B cell (primary cell): ENCODE data around the gene ZNF335. TPM values are rescaled to one million over a fixed set of nuclear protein-coding genes. Genes with fewer than 3 reads are reported as not detected.

Source experiments
- ATAC-seq: fragments of 200-7000 bp; cut with Tn5 transposase; one replicate; pipeline ENCODE4 v1.10.0; 2021; ENCODE audit warnings: low read depth, mild to moderate bottlenecking, moderate number of reproducible peaks, moderate library complexity
- CTCF ChIA-PET: fragments of 350-600 bp; sonication (Branson Sonifier 250); formaldehyde crosslinking; loops from one replicate; lab custom pipeline; 2021; ENCODE audit warnings: antibody characterized with exemption, inconsistent platforms; lab: Charles Lee
- POLR2A ChIA-PET: fragments of 350-600 bp; sonication (Branson Sonifier 250); formaldehyde crosslinking; loops from one replicate; lab custom pipeline; 2021; ENCODE audit warnings: antibody characterized with exemption; lab: Charles Lee
- DNase-seq: peaks from one replicate; pipeline ENCODE4 v3.0.0; 2013
- H2AFZ ChIP-seq: 2 replicates; pipeline ENCODE4 v1.6.1; 2012; ENCODE audit warnings: mild to moderate bottlenecking, low read depth, low read length; ENCODE audit not compliant: insufficient read depth, poor library complexity, severe bottlenecking
- H3K27ac ChIP-seq, 2 donors: 1 replicate in 1 of 2; 2 replicates in 1 of 2; pipeline ENCODE4 v1.5.1; 2012 to 2013; ENCODE audit warnings: low read length in 2 of 2, mild to moderate bottlenecking in 2 of 2, moderate library complexity in 1 of 2
- H3K27me3 ChIP-seq, 4 experiments: fragments of 200-600 bp in 1 of 4; sonication (generic) in 1 of 4; replicated peaks in 1 of 4; 1 replicate in 2 of 4; 2 replicates in 2 of 4; pipeline versions ENCODE4 v1.6.1 to v1.7.0; 2013 to 2016; ENCODE audit warnings: low read length in 3 of 4, mild to moderate bottlenecking in 2 of 4, mixed read lengths in 1 of 4, moderate library complexity in 1 of 4; ENCODE audit not compliant: insufficient read depth in 4 of 4, control insufficient read depth in 3 of 4; ENCODE audit errors: control extremely low read depth in 1 of 4
- H3K36me3 ChIP-seq, 2 experiments: replicated peaks in 1 of 2; 1 replicate in 1 of 2; 2 replicates in 1 of 2; pipeline versions ENCODE4 v1.6.1 to v1.7.1; 2013; ENCODE audit warnings: low read length in 1 of 2; ENCODE audit not compliant: insufficient read depth in 2 of 2, control insufficient read depth in 1 of 2; ENCODE audit errors: control extremely low read depth in 1 of 2, extremely low read depth in 1 of 2
- H3K4me1 ChIP-seq, 2 donors: fragments of 200-600 bp in 1 of 2; sonication (generic) in 1 of 2; 1 replicate in 1 of 2; 2 replicates in 1 of 2; pipeline versions ENCODE4 v1.5.1 to v1.6.1; 2013 to 2017; ENCODE audit warnings: low read length in 2 of 2; ENCODE audit not compliant: control insufficient read depth in 2 of 2, insufficient read depth in 2 of 2
- H3K4me2 ChIP-seq: replicated peaks from 2 replicates; pipeline ENCODE3; 2012; ENCODE audit warnings: mild to moderate bottlenecking, low read depth, low read length; ENCODE audit not compliant: poor library complexity, severe bottlenecking
- H3K4me3 ChIP-seq, 5 experiments: fragments of 200-600 bp in 1 of 5; sonication (generic) in 1 of 5; 1 replicate in 3 of 5; 2 replicates in 2 of 5; pipeline versions ENCODE4 v1.5.1 to v1.7.0; 2011 to 2016; ENCODE audit warnings: low read length in 4 of 5, mild to moderate bottlenecking in 4 of 5, low read depth in 2 of 5, control low read depth in 1 of 5, moderate library complexity in 1 of 5; ENCODE audit not compliant: insufficient read depth in 1 of 5; ENCODE audit errors: control extremely low read depth in 1 of 5, extremely low read depth in 1 of 5
- H3K79me2 ChIP-seq: fragments of 200-600 bp; sonication (generic); one replicate; pipeline ENCODE4 v1.6.0; 2016; ENCODE audit warnings: low read length; ENCODE audit not compliant: control insufficient read depth, insufficient read depth
- H3K9ac ChIP-seq: fragments of 200-600 bp; sonication (generic); 2 replicates; pipeline ENCODE4 v1.6.1; 2017; ENCODE audit warnings: mild to moderate bottlenecking, low read length, moderate library complexity
- H3K9me3 ChIP-seq, 3 donors: one replicate each; pipeline versions ENCODE4 v1.6.1 to v1.7.1; 2013; ENCODE audit warnings: low read length in 2 of 3; ENCODE audit not compliant: control insufficient read depth in 2 of 3, insufficient read depth in 1 of 3; ENCODE audit errors: control extremely low read depth in 1 of 3
- H4K20me1 ChIP-seq: 2 replicates; pipeline ENCODE4 v1.6.0; 2012; ENCODE audit warnings: mild to moderate bottlenecking, low read length; ENCODE audit not compliant: insufficient read depth, control insufficient read depth, poor library complexity, severe bottlenecking
- H3K27ac Mint-ChIP-seq: one replicate; pipeline ENCODE4 v1.8.0; 2021; ENCODE audit warnings: mixed read lengths
- H3K27me3 Mint-ChIP-seq: one replicate; pipeline ENCODE4 v1.8.0; 2021; ENCODE audit warnings: mixed read lengths
- H3K4me1 Mint-ChIP-seq: one replicate; pipeline ENCODE4 v1.8.0; 2021; ENCODE audit warnings: mixed read lengths
- H3K4me3 Mint-ChIP-seq: one replicate; pipeline ENCODE4 v1.8.0; 2021; ENCODE audit warnings: mixed read lengths
- H3K9me3 Mint-ChIP-seq: one replicate; pipeline ENCODE4 v1.8.0; 2022; ENCODE audit warnings: mixed read lengths; ENCODE audit not compliant: insufficient read depth
- EZH2 ChIP-seq: IDR thresholded peaks from 2 replicates; pipeline ENCODE4 v1.6.1; 2012; ENCODE audit warnings: borderline replicate concordance, low read depth, mild to moderate bottlenecking, moderate library complexity, low read length; ENCODE audit not compliant: insufficient read depth, poor library complexity, severe bottlenecking
- WGBS: methylation state at CpG from one replicate; pipeline ENCODE4 v1.1.5; 2013; ENCODE audit warnings: missing lambda C conversion rate; ENCODE audit not compliant: insufficient coverage; 5-methylcytosine and 5-hydroxymethylcytosine counted together
- intact Hi-C: fragments of 100-400 bp; cut with micrococcal nuclease; formaldehyde crosslinking; loops from one replicate; pipeline ENCODE4 v1.10.0; 2022
- polyA plus RNA-seq: library from polyadenylated mRNA; depleted of rRNA; stranded (reverse); fragments of >200 nt; gene quantifications from 2 replicates; pipeline ENCODE4 v1.2.3, GENCODE V29; 2012
- total RNA-seq, 2 donors: library from RNA; stranded (reverse); fragments of 120-200 nt in 1 of 2; gene quantifications; 1 replicate in 1 of 2; 2 replicates in 1 of 2; pipeline versions ENCODE4 v1.2.3 to v1.2.4, GENCODE V29; 2013 to 2022
- TF ChIP-seq, protein P1 (sequence below): fragments of 200-600 bp; IDR thresholded peaks from one replicate; pipeline ENCODE4 v1.8.0; 2022; ENCODE audit warnings: antibody characterized with exemption, mild to moderate bottlenecking

ZNF335 gene
- total and polyA plus RNA-seq, 2 donors (not counting 1 experiment from before 2014, with no cell fraction given), result 62.3 to 62.7 TPM

DNA sequence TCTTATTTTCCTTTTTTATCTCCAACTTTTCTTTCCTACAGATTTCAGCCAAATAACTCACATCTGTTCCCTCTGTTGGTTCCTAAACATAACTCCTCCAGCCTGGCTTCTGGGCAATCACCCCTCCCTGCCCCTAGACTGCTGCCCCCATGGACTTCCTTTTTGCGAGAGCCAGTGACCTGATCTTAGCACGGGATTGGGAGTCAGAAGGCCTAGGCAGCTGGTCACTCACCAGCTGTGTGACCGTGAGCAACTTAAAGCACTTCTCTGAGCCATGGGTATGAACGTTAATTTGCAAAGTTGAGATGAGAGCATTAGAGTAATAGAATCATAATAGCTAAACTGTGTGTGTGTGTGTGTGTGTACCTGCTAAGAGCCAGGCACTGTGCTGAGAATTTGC is 32.2 kb upstream of the ZNF335 start:
- Mint-ChIP-seq H3K4me1 (peaks cover 61% of the 10 kb centered on the region), H3K27ac (no peak overlapping the region), H3K9me3 (no peaks in the 10 kb centered on the region), H3K27me3 (peaks cover 11% of the 10 kb centered on the region), H3K4me3 (peak overlapping the region; percentile 79)
- no peak overlapping the region for H3K27ac ChIP-seq
- H3K27me3 ChIP-seq, result peaks cover 0 to 11% (median 5%) of the 10 kb centered on the region in 4 experiments
- H4K20me1 ChIP-seq, result no peaks in the 10 kb centered on the region
- intact Hi-C loops, result no loop called here
- no peak overlapping the region for H2AFZ ChIP-seq
- H3K36me3 ChIP-seq, result no peaks in the 10 kb centered on the region
- peak overlapping the region; percentile 70 for H3K4me2 ChIP-seq
- CTCF ChIA-PET, result interaction anchor here (2.1 to 3.3 kb wide), 2 partner anchors 10 to 18 kb away, joined by 13 to 16 read pairs; no protein-coding TSS in a partner anchor
- H3K79me2 ChIP-seq, result no peaks in the 10 kb centered on the region
- no peaks in the 10 kb centered on the region for H3K9me3 ChIP-seq
- no peak overlapping the region for H3K9ac ChIP-seq
- peaks cover 70 to 73% of the 10 kb centered on the region in 2 donors for H3K4me1 ChIP-seq
- POLR2A ChIA-PET, result interaction anchor here (0.6 kb wide), 1 partner anchor 10 kb away, joined by 3 read pairs; no protein-coding TSS in a partner anchor
- ATAC-seq, result no peak
- peak overlapping the region in 1 of 5 experiments; percentile 21 for H3K4me3 ChIP-seq
- TF ChIP-seq EZH2, result no peak
- TF ChIP-seq, protein P1, sequence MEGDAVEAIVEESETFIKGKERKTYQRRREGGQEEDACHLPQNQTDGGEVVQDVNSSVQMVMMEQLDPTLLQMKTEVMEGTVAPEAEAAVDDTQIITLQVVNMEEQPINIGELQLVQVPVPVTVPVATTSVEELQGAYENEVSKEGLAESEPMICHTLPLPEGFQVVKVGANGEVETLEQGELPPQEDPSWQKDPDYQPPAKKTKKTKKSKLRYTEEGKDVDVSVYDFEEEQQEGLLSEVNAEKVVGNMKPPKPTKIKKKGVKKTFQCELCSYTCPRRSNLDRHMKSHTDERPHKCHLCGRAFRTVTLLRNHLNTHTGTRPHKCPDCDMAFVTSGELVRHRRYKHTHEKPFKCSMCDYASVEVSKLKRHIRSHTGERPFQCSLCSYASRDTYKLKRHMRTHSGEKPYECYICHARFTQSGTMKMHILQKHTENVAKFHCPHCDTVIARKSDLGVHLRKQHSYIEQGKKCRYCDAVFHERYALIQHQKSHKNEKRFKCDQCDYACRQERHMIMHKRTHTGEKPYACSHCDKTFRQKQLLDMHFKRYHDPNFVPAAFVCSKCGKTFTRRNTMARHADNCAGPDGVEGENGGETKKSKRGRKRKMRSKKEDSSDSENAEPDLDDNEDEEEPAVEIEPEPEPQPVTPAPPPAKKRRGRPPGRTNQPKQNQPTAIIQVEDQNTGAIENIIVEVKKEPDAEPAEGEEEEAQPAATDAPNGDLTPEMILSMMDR, result no peak
- no peak for DNase-seq
- WGBS, result 33% methylated on average over 3 of the region's 4 CpGs

DNA sequence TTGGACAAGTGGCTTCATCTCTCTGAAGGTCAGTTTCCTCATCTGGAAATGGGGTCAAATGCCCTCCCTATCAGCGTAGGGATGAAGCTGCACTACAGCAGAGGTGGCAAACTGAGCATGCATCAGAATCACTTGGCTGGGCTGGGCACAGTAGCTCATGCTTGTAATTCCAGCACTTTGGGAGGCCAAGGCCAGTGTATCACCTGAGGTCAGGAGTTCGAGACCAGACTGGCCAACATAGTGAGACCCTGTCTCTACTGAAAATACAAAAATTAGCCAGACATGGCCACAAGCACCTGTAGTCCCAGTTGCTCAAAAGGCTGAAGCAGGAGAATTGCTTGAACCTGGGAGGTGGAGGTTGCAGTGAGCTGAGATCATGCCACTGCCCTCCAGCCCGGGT is 30.0 kb upstream of the ZNF335 start:
- Histone ChIP-seq H4K20me1 (no peaks in the 10 kb centered on the region), H3K9ac (no peak overlapping the region), H3K4me1 (peaks cover 62 to 69% of the 10 kb centered on the region in 2 donors), H2AFZ (no peak overlapping the region), H3K9me3 (no peaks in the 10 kb centered on the region), H3K27me3 (peaks cover 0 to 6% (median 0%) of the 10 kb centered on the region in 4 experiments), H3K4me2 (no peak overlapping the region), H3K79me2 (no peaks in the 10 kb centered on the region), H3K36me3 (no peaks in the 10 kb centered on the region), H3K4me3 (no peak overlapping the region), H3K27ac (no peak overlapping the region)
- ChIA-PET CTCF (interaction anchor here (0.6 to 1.3 kb wide), 4 partner anchors 10 to 21 kb away, joined by 3 to 4 read pairs (median 4); no protein-coding TSS in a partner anchor), POLR2A (no interaction called here)
- H3K27me3 Mint-ChIP-seq, result peaks cover 7% of the 10 kb centered on the region
- H3K9me3 Mint-ChIP-seq, result no peaks in the 10 kb centered on the region
- H3K4me1 Mint-ChIP-seq, result peaks cover 59% of the 10 kb centered on the region
- no peak overlapping the region for H3K4me3 Mint-ChIP-seq
- no peak overlapping the region for H3K27ac Mint-ChIP-seq
- DNase-seq (no peak), ATAC-seq (no peak)
- intact Hi-C loops, result no loop called here
- WGBS, result 100% methylated on average over 1 of the region's 3 CpGs
- TF ChIP-seq, protein P1, result no peak
- no peak for TF ChIP-seq EZH2
